Stimulated activated naive CD8-positive, alpha-beta T cell treated with anti-CD3 and anti-CD28 coated beads, Interleukin-15, Interleukin-2, amounts not matched to agents 100 ng/mL and 50 ng/mL, for 24 hours (primary cell): ENCODE data around the gene RALB.
"Not testable (repeated sequence)": the region's sequence is repeated elsewhere in the genome, so short reads cannot be mapped to it uniquely, and the experiment has no call there.

ENCODE experiments used
- H3K27ac Mint-ChIP-seq: one replicate; pipeline ENCODE4 v1.8.0; 2021; ENCODE audit warnings: mild to moderate bottlenecking, mixed read lengths
- H3K27me3 Mint-ChIP-seq: one replicate; pipeline ENCODE4 v1.8.0; 2021; ENCODE audit warnings: mixed read lengths
- H3K36me3 Mint-ChIP-seq: one replicate; pipeline ENCODE4 v1.8.0; 2021; ENCODE audit warnings: low read depth, mixed read lengths
- H3K4me1 Mint-ChIP-seq: one replicate; pipeline ENCODE4 v1.8.0; 2021; ENCODE audit warnings: low read depth, mixed read lengths
- H3K4me3 Mint-ChIP-seq: one replicate; pipeline ENCODE4 v1.8.0; 2021; ENCODE audit warnings: mild to moderate bottlenecking, mixed read lengths
- H3K9me3 Mint-ChIP-seq: one replicate; pipeline ENCODE4 v1.8.0; 2021; ENCODE audit warnings: mixed read lengths

RALB gene

DNA sequence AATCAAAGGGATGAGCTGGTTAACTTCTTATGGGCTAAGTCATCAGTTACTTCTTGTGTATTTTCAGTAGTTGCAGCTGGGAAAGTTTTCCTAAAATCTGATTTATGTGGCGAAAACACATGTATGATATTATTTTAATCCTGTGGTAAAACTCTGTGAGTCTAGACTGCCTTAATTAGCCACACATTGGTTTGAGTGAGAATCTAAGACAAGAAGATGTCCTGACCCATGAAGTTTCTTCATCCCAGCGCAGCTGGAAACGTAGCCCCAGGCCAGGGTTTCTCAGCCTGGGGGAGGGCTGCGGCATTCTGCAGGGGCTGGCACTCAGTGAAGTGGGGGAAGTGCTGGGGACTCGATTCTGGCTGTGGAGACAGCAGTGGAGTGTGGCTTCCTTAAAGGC is 48.6 kb downstream of the RALB start:
- no peaks in the 10 kb centered on the region for H3K27me3 Mint-ChIP-seq
- no peak overlapping the region for H3K27ac Mint-ChIP-seq
- peaks cover 3% of the 10 kb centered on the region for H3K4me1 Mint-ChIP-seq
- peaks cover 29% of the 10 kb centered on the region for H3K36me3 Mint-ChIP-seq
- no peak overlapping the region for H3K4me3 Mint-ChIP-seq
- no peaks in the 10 kb centered on the region for H3K9me3 Mint-ChIP-seq

DNA sequence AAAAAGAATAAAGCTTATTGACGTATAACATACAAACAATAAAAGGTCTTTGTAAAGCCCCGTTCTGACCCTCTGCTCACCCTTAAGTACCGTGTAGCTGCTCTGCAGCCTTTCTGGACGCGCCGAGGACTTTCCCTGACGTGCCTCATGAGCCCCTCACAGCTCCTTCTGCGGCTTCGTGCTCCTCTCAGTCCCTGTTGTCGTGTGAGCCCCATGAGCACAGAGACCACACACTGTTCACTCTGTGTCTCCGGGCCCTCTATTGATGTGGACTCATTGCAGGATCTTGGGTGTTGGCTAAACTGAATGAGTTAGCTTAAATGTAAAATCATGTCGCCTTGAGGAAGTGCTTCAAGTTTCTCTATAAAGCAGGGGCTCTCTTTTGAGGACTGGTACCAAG is 49.6 kb downstream of the RALB start:
- H3K9me3 Mint-ChIP-seq = no peaks in the 10 kb centered on the region
- no peak overlapping the region for H3K4me3 Mint-ChIP-seq
- H3K27ac Mint-ChIP-seq = no peak overlapping the region

DNA sequence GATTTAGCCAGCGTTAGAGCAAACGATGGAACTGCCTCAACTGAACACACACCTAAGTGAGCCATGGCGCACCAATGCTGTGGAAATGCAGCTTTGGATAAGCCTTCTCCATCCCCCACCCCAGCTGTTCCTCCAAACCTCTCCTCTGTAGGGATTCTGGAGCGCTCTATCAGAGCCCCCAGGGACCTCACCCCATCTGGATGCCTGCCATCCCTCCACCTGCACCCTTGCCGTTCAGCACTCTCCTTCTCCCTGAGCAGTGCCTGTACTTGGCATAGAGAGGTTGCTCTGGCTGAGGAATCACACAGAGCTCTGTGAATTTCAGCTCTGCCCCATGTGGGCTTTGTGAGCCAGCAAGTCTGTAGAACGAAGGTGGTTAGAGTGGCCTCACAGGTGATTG is 50.5 kb downstream of the RALB start:
- no peak overlapping the region for H3K4me3 Mint-ChIP-seq
- no peaks in the 10 kb centered on the region for H3K9me3 Mint-ChIP-seq
- no peaks in the 10 kb centered on the region for H3K27me3 Mint-ChIP-seq
- H3K36me3 Mint-ChIP-seq = peaks cover 18% of the 10 kb centered on the region
- peaks cover 3% of the 10 kb centered on the region for H3K4me1 Mint-ChIP-seq
- no peak overlapping the region for H3K27ac Mint-ChIP-seq

More for the DNA sequence above, 49.6 kb downstream of the RALB start:
- Mint-ChIP-seq H3K27me3 (no peaks in the 10 kb centered on the region), H3K4me1 (peaks cover 3% of the 10 kb centered on the region), H3K36me3 (peaks cover 25% of the 10 kb centered on the region)

DNA sequence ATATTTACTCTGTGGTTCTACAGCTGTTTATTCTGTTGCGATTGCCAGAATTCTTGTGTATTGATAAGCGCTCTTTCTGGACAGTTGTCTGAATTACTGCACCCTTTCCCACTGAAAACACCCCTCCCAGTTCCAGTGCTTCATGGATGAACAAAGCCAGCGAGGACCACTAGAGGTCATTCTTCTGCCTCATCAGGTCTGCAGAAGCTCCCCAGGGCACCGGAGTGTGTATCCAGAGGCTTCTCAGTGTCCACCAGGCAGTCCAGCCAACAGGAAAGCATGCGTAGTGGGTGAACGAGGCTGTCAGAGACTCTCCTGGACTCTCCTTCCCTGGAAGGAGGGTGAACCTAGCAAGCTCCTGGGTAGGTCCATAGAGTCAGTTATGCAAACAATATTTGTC is 52.6 kb downstream of the RALB start:
- no peaks in the 10 kb centered on the region for H3K9me3 Mint-ChIP-seq
- no peak overlapping the region for H3K4me3 Mint-ChIP-seq
- H3K36me3 Mint-ChIP-seq = peaks cover 10% of the 10 kb centered on the region
- peaks cover 3% of the 10 kb centered on the region for H3K4me1 Mint-ChIP-seq
- H3K27me3 Mint-ChIP-seq = no peaks in the 10 kb centered on the region
- no peak overlapping the region for H3K27ac Mint-ChIP-seq

DNA sequence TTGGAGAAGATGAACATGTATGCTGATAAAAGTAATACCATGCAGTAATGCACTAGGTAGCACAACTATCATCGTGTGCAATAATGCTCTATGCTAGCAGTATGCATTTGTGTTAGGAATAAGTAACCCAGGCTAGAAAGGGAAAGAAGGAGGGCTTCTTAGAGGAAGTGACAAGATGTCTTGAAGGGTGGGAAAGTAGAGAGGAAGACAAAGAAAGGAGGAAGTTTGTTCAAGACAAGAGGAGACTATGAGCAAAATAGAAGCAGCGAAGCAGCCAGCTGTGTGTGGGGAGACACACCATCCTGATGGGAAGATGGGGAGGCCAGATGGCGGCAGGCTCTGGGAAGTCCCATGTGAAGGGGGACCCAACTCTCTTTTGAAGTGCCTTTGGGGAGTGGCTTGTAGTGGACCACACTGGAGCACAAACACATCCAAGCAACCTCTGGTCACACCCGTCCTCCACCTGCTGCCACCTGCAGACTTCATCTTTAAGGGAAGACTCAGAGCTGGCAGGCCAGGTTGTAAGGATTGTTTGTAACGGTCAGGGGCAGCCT is 53.4 kb downstream of the RALB start:
- peaks cover 10% of the 10 kb centered on the region for H3K36me3 Mint-ChIP-seq

DNA sequence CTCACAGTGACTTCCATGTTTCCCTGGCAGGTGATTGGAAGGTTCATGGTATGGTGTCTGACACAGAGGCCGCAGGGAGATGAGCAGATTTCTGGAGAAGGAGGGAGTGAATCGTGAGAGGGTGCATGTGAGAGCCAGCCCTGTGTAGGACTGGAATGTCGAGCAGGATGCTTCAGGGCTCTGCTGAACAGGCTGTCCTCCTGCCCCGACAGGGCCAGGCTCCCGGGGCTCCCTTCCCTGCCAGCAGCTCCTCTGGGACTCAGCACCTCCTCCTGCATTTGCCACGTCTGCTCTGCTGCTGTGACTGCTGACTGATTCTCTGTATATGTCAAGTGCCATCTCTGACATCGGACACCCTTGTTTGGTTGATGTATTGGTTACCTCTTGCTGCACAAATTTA is 54.8 kb downstream of the RALB start:
- H3K9me3 Mint-ChIP-seq = no peaks in the 10 kb centered on the region
- peaks cover 3% of the 10 kb centered on the region for H3K4me1 Mint-ChIP-seq
- H3K27me3 Mint-ChIP-seq = no peaks in the 10 kb centered on the region
- H3K4me3 Mint-ChIP-seq = no peak overlapping the region
- H3K36me3 Mint-ChIP-seq = peaks cover 5% of the 10 kb centered on the region
- no peak overlapping the region for H3K27ac Mint-ChIP-seq

More for the DNA sequence above, 53.4 kb downstream of the RALB start:
- Mint-ChIP-seq H3K27me3 (no peaks in the 10 kb centered on the region), H3K27ac (no peak overlapping the region), H3K9me3 (no peaks in the 10 kb centered on the region), H3K4me3 (no peak overlapping the region), H3K4me1 (peaks cover 3% of the 10 kb centered on the region)

DNA sequence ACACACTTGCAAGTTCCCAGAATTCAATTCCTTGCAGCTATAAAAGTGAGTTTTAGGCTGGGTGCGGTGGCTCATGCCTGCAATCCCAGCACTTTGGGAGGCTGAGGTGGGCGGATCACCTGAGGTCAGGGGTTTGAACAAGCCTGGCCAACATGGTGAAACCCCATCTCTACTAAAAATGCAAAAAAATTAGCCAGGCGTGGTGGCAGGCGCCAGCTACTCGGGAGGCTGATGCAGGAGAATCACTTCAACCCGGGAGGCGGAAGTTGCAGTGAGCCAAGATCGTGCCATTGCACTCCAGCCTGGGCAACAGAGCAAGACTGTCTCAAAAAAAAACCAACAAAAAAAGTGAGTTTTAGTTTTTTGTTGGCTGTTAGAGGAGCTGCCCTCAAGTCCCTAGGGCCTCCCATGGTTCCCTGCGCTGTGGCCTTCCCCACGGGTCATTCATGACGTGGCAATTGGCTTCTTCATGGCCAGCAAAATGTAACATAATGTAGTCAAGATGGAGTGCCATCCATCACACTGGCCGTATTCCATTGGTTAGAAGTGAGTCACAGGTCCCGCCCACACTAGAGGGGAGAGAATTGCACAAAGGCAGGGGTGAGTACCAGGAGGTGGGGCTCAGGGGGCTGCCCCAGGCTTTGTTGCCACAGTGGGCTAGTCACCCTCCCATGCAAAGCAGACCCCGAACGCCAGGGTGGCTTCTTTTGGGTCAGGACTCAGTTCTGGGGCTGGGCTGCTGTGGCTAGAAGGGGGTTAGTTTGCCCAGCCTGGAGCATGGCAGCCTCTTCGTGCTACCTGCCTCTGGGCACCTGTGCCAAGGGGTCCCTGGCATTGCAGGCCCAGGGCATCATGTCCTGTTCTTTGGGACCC is 55.6 kb downstream of the RALB start:
- no peaks in the 10 kb centered on the region for H3K27me3 Mint-ChIP-seq
- H3K4me1 Mint-ChIP-seq = peaks cover 10% of the 10 kb centered on the region
- H3K27ac Mint-ChIP-seq = no peak overlapping the region
- peaks cover 5% of the 10 kb centered on the region for H3K36me3 Mint-ChIP-seq
- H3K9me3 Mint-ChIP-seq = no peaks in the 10 kb centered on the region
- H3K4me3 Mint-ChIP-seq = no peak overlapping the region

DNA sequence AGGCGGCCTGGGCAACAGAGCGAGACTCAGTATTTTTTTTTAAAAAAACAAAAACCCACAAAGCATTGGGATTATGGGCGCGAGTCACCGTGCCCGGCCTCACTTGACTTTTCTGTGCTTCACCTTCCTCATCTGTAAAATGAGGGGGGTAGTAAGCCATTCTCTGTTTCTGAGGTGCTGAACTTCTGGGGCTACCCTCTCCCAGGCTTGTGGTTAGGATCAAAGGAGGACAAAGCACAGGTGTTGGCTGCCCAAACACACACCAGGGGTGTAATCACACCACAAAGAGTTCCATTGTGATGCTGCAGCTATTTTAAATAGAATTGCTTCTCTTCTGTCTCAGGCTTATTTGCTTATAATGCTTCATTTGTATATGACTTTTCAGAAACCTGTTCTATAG is 57.5 kb downstream of the RALB start:
- H3K4me1 Mint-ChIP-seq = peaks cover 28% of the 10 kb centered on the region
- H3K36me3 Mint-ChIP-seq = peaks cover 5% of the 10 kb centered on the region
- H3K27me3 Mint-ChIP-seq = no peaks in the 10 kb centered on the region
- H3K4me3 Mint-ChIP-seq = no peak overlapping the region
- no peaks in the 10 kb centered on the region for H3K9me3 Mint-ChIP-seq
- no peak overlapping the region for H3K27ac Mint-ChIP-seq

DNA sequence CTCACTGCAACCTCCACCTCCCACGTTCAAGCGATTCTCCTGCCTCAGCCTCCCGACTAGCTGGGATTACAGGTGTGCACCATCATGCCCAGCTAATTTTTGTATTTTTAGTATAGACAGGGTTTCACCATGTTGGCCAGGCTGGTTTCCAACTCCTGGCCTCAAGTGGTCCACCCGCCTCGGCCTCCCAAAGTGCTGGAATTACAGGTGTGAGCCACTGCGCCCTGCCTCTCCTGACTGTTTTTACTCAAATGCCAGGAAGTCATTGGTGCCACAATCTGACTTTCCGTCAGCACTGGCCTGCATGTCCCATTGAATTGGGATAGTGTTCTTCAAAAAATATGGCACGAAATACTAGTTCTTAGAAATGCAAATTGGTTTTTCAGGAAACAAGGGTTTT is 58.2 kb downstream of the RALB start:
- H3K4me3 Mint-ChIP-seq, H3K36me3 Mint-ChIP-seq, H3K27ac Mint-ChIP-seq, H3K9me3 Mint-ChIP-seq, H3K27me3 Mint-ChIP-seq: not testable (repeated sequence)
- peaks cover 28% of the 10 kb centered on the region for H3K4me1 Mint-ChIP-seq

DNA sequence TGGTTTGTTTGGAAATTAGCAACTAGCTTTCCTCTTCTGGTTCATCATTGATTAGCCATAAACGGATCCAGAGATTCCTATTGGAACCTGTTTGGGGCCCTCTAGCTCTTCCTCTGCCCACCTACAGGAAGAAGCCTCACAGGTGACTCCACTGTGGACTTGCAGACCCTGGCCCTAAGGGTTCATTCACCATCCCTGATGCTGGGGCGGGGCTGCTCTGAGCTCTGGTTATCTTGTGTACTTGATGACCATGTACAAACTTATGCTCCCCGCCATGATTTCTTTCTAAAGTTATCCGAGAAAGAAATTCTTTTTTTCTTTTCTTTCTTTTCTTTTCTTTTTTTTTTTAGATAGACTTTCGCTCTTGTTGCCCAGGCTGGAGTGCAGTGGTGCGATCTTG is 59.4 kb downstream of the RALB start:
- H3K36me3 Mint-ChIP-seq = no peaks in the 10 kb centered on the region
- peaks cover 26% of the 10 kb centered on the region for H3K4me1 Mint-ChIP-seq
- no peak overlapping the region for H3K4me3 Mint-ChIP-seq
- no peak overlapping the region for H3K27ac Mint-ChIP-seq
- no peaks in the 10 kb centered on the region for H3K27me3 Mint-ChIP-seq
- no peaks in the 10 kb centered on the region for H3K9me3 Mint-ChIP-seq

DNA sequence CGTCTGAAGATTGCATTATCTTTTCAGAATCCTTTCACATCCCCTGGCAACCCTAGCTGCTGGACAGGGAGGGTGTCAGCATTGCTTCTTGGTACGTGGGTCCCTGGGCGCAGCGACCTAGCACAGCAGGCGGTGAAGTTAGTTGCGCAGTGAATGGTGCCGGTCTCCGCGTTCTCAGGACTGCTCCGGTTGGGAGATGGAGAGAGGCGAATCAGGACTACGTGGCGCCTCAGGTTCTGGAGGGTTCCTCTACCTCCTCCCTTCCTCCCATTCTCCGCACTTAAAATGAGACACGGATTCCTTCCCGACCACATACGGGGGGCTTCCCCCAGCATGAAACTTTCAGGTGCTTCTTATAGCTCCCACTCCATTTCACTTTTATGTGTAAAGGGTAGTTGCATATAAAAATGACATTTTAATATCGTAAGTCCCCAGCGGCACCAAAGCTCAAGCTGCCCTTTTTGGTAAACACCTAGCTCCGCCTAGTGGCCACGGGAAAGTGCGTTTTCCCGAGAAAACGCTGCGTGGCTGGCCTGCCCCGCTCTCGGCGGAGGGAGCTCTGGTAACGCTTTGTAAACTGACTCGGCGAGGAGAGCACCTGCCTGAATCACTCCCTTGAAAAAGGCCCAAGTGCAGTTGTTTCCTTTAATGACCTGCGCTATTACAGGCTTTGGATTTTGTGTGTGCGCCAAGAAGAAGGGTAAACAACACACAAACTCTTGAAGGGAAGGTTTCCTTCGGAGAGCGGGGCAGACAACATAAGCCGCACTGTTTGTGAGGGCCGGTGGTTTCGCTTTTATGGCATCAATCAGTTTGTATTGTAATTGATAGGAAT is 60.4 kb downstream of the RALB start:
- Mint-ChIP-seq H3K27me3 (no peaks in the 10 kb centered on the region), H3K4me1 (peaks cover 26% of the 10 kb centered on the region), H3K9me3 (no peaks in the 10 kb centered on the region), H3K36me3 (no peaks in the 10 kb centered on the region), H3K27ac (no peak overlapping the region), H3K4me3 (peak overlapping the region; percentile 67)

DNA sequence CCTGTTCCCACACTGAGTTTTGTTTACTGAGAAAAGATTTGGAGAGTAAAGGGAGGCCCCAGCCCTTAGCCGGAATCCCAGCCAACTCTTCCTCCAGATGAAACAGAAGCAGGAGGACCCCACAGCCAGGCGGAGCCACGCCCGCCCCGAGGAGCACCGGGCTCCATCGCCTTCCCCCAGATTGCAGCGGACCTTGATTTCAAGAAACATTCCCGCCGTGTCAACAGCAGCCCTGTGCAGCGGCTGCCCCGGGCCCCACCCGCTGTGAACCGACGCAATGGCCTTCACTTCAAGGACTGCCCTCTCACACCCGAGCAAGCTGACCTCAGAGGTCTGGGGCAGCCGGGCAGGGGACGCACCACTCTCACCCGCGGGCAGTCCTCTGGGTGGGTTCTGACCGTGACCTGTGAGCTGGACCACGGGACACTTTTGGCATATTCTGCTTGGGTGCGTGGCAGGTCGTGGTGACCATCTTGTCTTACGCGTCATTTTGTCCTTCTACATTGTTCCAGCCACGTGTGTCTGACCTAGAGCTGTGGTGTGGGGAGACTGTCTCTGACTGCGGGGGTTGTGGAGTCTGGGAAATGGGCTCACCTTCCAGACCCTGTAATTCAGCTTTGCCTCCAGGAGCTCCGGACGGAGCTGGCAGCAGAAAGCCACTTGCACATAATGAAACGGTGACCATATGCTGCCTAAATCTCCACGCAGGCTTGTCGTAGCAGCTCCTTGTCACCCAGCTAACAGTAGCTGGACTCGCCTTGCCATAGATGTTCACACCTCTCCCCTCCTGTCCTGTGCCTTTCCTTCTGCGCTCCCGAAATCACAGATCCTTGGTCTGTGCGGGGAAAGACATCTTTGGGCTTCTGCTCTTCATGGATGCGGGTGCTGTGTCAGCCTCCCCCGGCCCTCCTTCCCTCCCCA is 61.3 kb downstream of the RALB start:
- no peaks in the 10 kb centered on the region for H3K36me3 Mint-ChIP-seq
- H3K4me1 Mint-ChIP-seq = peaks cover 26% of the 10 kb centered on the region
- no peaks in the 10 kb centered on the region for H3K27me3 Mint-ChIP-seq
- no peak overlapping the region for H3K27ac Mint-ChIP-seq
- no peaks in the 10 kb centered on the region for H3K9me3 Mint-ChIP-seq
- H3K4me3 Mint-ChIP-seq = peak overlapping the region; percentile 67

DNA sequence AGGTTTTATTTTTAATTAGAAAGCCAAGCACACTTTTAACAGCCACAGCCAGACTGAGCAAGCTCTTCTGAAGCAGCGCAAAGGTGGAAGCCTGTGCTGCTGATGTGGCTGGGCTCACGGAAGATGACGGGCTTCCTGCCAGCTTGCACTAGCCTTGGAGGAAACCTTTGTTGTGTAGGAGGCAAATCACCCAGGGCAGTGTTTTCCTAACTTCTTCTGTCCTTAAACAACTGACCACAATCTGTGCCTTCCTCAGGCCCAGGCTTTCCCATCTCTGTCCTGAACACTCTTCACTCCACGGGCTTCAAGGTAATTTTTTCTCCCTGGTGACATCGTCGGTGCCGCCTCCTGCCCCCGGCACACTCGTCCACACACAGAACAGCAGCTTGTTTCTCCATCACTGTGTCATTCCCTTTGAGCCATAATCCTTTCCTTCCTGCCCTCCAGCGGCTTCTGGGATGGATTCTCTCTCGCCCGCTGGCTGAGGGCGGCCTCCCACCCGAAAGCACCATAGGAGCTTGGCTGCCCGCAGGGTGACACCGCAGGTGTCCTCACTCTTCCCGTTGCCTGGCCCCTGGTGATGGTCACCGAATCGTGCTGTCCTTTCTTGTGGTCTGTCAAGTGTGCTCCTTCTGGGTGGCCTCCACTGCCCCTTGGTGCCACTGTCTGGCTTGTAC is 62.2 kb downstream of the RALB start:
- Mint-ChIP-seq H3K27me3 (no peaks in the 10 kb centered on the region), H3K4me3 (no peak overlapping the region), H3K27ac (no peak overlapping the region), H3K4me1 (peaks cover 26% of the 10 kb centered on the region), H3K36me3 (no peaks in the 10 kb centered on the region), H3K9me3 (no peaks in the 10 kb centered on the region)
